ENCODE measurements around the gene FOSB. TPM values are rescaled to one million over a fixed set of nuclear protein-coding genes. Genes with fewer than 3 reads are reported as not detected.
A peak's percentile ranks its signal among the peaks of the same experiment; 100 is the strongest.

FOSB gene
- total RNA-seq, 1 donor from 2014 or later: 0.26 TPM

GRCh38 chr19:45514376-45515051 is 46.7 kb downstream of the FOSB start:
- no peaks in the 10 kb centered on the region for H3K36me3 Mint-ChIP-seq (ENCODE audit: low read depth)

GRCh38 chr19:45515081-45515624 is 47.4 kb downstream of the FOSB start:
- H3K27ac Mint-ChIP-seq (ENCODE audit: unreplicated experiment): no peak overlapping the region

More at GRCh38 chr19:45514376-45515051, 46.7 kb downstream of the FOSB start:
- Mint-ChIP-seq H3K27ac (ENCODE audit: unreplicated experiment) (no peak overlapping the region), H3K9me3 (no peaks in the 10 kb centered on the region), H3K27me3 (ENCODE audit: low read depth) (no peaks in the 10 kb centered on the region), H3K4me1 (peaks cover 9% of the 10 kb centered on the region), H3K4me3 (no peak overlapping the region)
- DNase-seq (ENCODE audit: low read depth, low spot score): no peak
- TF ChIP-seq CTCF (conservative IDR thresholded peaks at IDR 0.05): no peak

GRCh38 chr19:45515807-45516401 is 48.1 kb downstream of the FOSB start:
- peaks cover 4% of the 10 kb centered on the region for H3K4me1 Mint-ChIP-seq
- no peak overlapping the region for H3K4me3 Mint-ChIP-seq
- no peak for DNase-seq (ENCODE audit: low read depth, low spot score)
- TF ChIP-seq CTCF (conservative IDR thresholded peaks at IDR 0.05): no peak
- H3K36me3 Mint-ChIP-seq (ENCODE audit: low read depth): no peaks in the 10 kb centered on the region
- no peaks in the 10 kb centered on the region for H3K27me3 Mint-ChIP-seq (ENCODE audit: low read depth)
- H3K9me3 Mint-ChIP-seq: no peaks in the 10 kb centered on the region
- H3K27ac Mint-ChIP-seq (ENCODE audit: unreplicated experiment): no peak overlapping the region

More at GRCh38 chr19:45515081-45515624, 47.4 kb downstream of the FOSB start:
- H3K9me3 Mint-ChIP-seq: no peaks in the 10 kb centered on the region
- peaks cover 4% of the 10 kb centered on the region for H3K4me1 Mint-ChIP-seq
- no peak overlapping the region for H3K4me3 Mint-ChIP-seq
- no peak for TF ChIP-seq CTCF (conservative IDR thresholded peaks at IDR 0.05)
- no peaks in the 10 kb centered on the region for H3K27me3 Mint-ChIP-seq (ENCODE audit: low read depth)
- DNase-seq (ENCODE audit: low read depth, low spot score): no peak
- no peaks in the 10 kb centered on the region for H3K36me3 Mint-ChIP-seq (ENCODE audit: low read depth)

GRCh38 chr19:45517238-45517637 is 49.4 kb downstream of the FOSB start:
- Mint-ChIP-seq H3K4me3 (no peak overlapping the region), H3K27ac (ENCODE audit: unreplicated experiment) (peak overlapping the region; percentile 12), H3K9me3 (no peaks in the 10 kb centered on the region), H3K27me3 (ENCODE audit: low read depth) (no peaks in the 10 kb centered on the region), H3K4me1 (peaks cover 4% of the 10 kb centered on the region), H3K36me3 (ENCODE audit: low read depth) (no peaks in the 10 kb centered on the region)
- no peak for TF ChIP-seq CTCF (conservative IDR thresholded peaks at IDR 0.05)
- DNase-seq (ENCODE audit: low read depth, low spot score): no peak

GRCh38 chr19:45517641-45518468 is 50.1 kb downstream of the FOSB start:
- TF ChIP-seq CTCF (conservative IDR thresholded peaks at IDR 0.05): no peak
- Mint-ChIP-seq H3K4me1 (peaks cover 4% of the 10 kb centered on the region), H3K27ac (ENCODE audit: unreplicated experiment) (peak overlapping the region; percentile 12), H3K4me3 (no peak overlapping the region), H3K9me3 (no peaks in the 10 kb centered on the region), H3K36me3 (ENCODE audit: low read depth) (no peaks in the 10 kb centered on the region), H3K27me3 (ENCODE audit: low read depth) (no peaks in the 10 kb centered on the region)
- DNase-seq (ENCODE audit: low read depth, low spot score): no peak

Data from neural crest cell (in vitro differentiated cells).